ENCODE results near the gene TMEM151B. TPM values are rescaled to one million over a fixed set of nuclear protein-coding genes. Genes with fewer than 3 reads are reported as not detected.

Gene TMEM151B
- total and polyA plus RNA-seq, 11 donors = 0.21 to 5.3 (median 0.45) TPM; not detected in 4

DNA sequence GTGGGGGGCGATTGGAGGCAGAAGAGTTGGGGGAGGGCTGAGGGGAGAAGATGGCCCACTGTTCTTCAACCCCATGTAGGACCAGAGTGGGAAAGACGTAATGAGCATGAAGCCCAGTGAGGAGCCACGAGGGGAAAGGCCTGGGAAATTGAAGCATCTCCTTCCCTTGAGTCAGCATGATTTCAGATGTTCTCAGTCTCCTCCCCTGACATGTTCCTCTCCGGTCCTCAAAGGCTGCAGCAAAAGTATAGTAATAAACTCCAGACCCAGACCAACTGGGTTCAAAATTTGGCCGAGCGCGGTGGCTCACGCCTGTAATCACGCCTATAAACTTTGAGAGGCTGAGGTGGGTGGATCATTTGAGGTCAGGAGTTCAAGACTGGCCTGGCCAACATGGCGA lies 3.0 kb upstream of the TMEM151B start:
- WGBS, 4 donors = 68 to 72% (median 69%) methylated on average over 10 of the region's 10 CpGs
- no peak for ATAC-seq
- intact Hi-C loops (cut with DNase I) = loop anchor here in 7 of 10 donors (5.0 to 10.0 kb wide), 5 partner anchors 35 to 188 kb away; partner anchors contain the start of gene AARS2 (in 1 of the 7)
- Histone ChIP-seq H3K4me1 (peaks cover 0 to 44% (median 25%) of the 10 kb centered on the region in 12 donors), H3K36me3 (peaks cover 0 to 1% (median 0%) of the 10 kb centered on the region in 9 donors), H3K27me3 (peaks cover 4 to 34% (median 22%) of the 10 kb centered on the region in 9 donors), H3K27ac (no peak overlapping the region), H3K9me3 (no peaks in the 10 kb centered on the region), H3K4me3 (no peak overlapping the region)
- TF ChIP-seq, protein P1, sequence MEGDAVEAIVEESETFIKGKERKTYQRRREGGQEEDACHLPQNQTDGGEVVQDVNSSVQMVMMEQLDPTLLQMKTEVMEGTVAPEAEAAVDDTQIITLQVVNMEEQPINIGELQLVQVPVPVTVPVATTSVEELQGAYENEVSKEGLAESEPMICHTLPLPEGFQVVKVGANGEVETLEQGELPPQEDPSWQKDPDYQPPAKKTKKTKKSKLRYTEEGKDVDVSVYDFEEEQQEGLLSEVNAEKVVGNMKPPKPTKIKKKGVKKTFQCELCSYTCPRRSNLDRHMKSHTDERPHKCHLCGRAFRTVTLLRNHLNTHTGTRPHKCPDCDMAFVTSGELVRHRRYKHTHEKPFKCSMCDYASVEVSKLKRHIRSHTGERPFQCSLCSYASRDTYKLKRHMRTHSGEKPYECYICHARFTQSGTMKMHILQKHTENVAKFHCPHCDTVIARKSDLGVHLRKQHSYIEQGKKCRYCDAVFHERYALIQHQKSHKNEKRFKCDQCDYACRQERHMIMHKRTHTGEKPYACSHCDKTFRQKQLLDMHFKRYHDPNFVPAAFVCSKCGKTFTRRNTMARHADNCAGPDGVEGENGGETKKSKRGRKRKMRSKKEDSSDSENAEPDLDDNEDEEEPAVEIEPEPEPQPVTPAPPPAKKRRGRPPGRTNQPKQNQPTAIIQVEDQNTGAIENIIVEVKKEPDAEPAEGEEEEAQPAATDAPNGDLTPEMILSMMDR (IDR thresholded peaks at IDR 0.05) = no peak
- no peak for TF ChIP-seq POLR2A (IDR thresholded peaks at IDR 0.05)
- DNase-seq = no peak

DNA sequence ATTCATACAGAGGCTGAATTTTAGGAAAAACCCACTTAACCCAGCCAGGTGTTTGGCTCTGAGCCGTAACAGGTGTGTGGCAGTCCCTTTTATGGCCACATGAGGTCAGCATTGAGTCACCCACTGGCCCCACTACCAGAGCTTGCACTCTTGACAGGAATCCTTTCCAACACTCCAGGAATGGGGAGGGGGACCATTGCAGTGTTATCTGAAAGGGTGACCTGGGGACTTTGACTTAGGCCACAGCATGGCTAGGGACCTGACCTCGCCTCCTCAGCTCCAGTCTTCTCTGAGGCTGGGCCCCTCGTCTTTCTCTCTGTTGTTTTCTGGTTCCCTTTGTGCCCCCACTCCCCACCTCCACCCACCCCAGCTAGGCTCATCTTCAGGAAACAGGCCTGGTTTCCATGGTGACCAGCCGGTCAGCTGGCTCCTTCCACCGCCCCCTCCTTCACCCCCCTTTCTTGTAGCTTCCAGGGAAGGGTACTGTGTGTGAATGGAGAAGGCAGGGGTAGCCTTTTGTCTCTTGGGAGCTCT lies 2.1 kb upstream of the TMEM151B start:
- no peaks in the 10 kb centered on the region for H3K9me3 ChIP-seq
- TF ChIP-seq, protein P1 (IDR thresholded peaks at IDR 0.05) = peak; percentile 77 to 95 (median 88)
- no peak for TF ChIP-seq POLR2A (IDR thresholded peaks at IDR 0.05)
- H3K27me3 ChIP-seq = peaks cover 5 to 43% (median 30%) of the 10 kb centered on the region in 9 donors
- no peak overlapping the region for H3K4me3 ChIP-seq
- no peaks in the 10 kb centered on the region for H3K36me3 ChIP-seq
- DNase-seq = no peak
- ATAC-seq = no peak
- WGBS, 4 donors = 28 to 38% (median 33%) methylated on average over 5 of the region's 5 CpGs
- intact Hi-C loops (cut with DNase I) = loop anchor here (1.0 to 10.0 kb wide), 8 partner anchors 34 to 187 kb away; partner anchors contain the start of gene AARS2 (in 1 of the 10)
- H3K4me1 ChIP-seq = peaks cover 0 to 36% (median 17%) of the 10 kb centered on the region in 12 donors
- no peak overlapping the region for H3K27ac ChIP-seq

DNA sequence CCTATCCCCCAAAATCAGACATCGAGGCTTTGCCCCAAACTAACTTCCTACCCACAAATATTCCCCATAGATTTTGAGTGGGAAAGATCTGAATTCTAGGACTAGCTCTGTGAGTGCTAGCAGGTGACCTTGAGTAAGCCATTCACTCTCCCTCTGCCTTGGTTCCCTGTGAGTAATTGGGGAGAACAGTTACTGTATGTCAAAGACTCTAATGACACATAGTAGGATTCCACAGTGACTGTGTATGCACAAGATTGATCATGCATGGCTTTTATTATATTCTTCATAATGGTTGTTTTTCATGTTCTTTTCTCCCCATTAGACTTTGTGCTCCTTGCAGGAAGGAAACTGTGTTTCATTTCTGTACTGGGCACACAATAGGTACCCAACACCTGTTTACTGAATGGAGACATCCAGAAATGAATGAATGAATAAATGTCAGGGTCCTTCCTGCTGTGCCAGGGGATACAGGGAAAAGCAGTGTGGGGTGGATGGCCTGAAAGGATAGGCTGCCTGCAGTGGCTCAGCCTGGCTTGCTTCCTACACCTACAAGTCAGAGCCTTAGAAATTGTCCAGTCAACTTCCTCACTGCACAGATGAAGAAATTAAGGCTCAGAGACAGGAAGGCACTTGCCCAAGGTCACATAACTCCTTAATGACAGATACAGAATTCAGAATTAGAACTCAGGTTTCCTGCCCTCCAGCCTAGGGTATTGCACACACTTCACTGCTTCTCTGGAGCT lies 901 bp upstream of the TMEM151B start:
- Histone ChIP-seq H3K9me3 (no peaks in the 10 kb centered on the region), H3K27ac (no peak overlapping the region), H3K4me1 (peaks cover 0 to 24% (median 6%) of the 10 kb centered on the region in 12 donors), H3K36me3 (no peaks in the 10 kb centered on the region), H3K4me3 (no peak overlapping the region), H3K27me3 (peaks cover 5 to 55% (median 35%) of the 10 kb centered on the region in 9 donors)
- intact Hi-C loops (cut with DNase I) = loop anchor here in 9 of 10 donors (2.0 to 10.0 kb wide), 7 partner anchors 33 to 185 kb away; partner anchors contain the start of gene AARS2 (in 1 of the 9)
- TF ChIP-seq, protein P1 (IDR thresholded peaks at IDR 0.05) = no peak
- 76 to 93% (median 81%) methylated on average over 1 of the region's 1 CpG for WGBS, 4 donors
- DNase-seq (no peak), ATAC-seq (no peak)
